Activated CD8-positive, alpha-beta memory T cell treated with anti-CD3 and anti-CD28 coated beads for 48 hours (primary cell): Measurements from ENCODE around the gene NDUFAF2.
"Not testable (repeated sequence)": the region's sequence is repeated elsewhere in the genome, so short reads cannot be mapped to it uniquely, and the experiment has no call there.

Source experiments
- DNase-seq, 3 experiments: peaks; one replicate each; pipeline ENCODE4 v3.0.0-alpha.2; 2020; ENCODE audit warnings: low read depth in 2 of 3, low spot score in 2 of 3

The NDUFAF2 gene

DNA sequence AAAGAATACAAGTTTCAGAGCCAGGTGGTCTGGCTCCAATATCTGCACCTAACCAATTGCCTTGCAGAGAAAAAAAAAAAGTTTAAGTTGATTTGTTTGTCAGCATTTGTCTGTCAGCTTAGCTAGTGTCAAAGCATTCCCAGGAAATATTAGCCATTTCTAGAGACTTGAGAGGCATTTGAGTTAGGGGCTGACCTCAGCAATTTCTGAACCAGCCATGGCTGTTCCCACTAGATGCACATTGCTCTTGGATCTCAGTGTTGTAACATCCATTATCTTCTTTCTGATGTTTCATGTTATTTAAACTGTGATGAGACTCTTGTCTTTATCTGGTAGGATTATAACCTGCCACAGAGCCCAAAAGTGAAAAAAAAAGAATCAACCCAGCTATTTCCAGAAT, 102.3 kb downstream of the NDUFAF2 start:
- no peak for DNase-seq

DNA sequence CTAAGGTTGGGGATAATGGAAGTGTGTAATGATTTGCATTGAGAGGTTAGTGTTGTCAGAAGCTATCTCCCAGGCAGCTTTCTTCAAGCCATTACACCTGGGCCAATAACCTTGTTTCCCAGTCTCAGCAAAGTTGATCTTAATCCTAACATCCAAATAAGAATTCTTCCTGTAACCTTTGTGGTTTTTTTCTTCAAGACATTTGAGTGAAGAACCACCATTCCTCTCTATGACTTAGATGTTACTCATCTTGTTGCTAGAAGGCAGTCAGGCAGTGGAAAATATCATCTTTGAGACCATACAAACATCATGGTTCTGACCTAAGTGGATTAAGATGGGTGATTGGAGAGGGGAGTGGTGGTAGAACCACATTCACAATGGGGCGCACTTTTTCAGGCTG, 103.5 kb downstream of the NDUFAF2 start:
- DNase-seq, result no peak

DNA sequence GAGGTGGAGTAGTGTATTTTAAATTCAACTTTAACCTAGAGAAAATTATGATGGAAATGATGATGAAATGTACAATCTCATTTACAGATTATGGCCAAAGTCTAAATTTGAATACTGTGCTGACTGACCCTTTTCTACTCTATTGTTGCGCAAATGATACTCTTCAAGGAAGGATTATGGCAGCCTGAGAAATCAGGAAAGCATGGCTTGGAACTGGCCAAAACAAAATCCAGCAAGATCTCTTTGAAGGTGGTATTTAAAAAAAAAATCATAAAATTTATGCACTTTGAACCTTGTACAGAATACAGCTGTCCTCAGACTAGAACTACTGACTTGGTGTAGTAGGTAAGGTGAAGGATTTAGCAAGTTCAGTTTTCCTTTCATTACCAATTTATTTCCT, 105.3 kb downstream of the NDUFAF2 start:
- DNase-seq, result no peak

DNA sequence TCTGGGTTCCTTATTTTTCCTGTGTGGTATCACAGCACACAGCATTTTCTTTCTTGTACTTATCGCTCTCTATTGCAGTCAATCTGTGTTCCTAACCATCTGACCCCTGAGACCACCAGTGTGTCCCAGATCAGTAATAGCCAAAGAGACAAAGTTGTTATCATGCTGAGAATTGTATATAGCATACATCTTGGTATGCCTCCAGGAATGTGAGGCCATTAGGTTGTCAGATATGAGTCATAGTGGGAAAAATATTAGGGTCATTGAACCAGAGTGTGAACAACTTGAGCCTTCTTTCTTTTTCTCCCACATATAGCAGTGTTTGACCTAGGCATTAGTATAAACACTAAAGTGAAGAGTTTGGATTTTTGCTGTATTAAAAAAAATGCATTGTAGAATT, 106.3 kb downstream of the NDUFAF2 start:
- DNase-seq, result no peak

DNA sequence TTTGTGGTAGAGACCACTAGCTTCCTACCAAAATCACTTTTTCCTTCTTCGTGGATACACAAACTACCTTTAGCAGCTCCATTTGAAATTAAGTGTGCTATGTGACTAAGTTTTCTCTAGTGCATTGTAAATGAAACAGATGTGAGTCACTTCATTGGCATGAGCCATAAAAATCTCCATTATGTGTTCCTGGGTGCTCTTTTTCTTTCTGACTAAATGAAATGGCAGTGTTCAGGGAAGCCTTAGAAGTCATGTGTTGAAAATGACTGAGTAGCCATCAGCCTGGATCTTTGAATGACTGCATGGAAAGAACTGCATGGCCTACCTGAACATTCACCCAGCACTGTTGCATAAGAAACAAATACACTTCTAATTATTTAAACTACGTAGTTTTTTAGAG, 107.9 kb downstream of the NDUFAF2 start:
- DNase-seq, result no peak

DNA sequence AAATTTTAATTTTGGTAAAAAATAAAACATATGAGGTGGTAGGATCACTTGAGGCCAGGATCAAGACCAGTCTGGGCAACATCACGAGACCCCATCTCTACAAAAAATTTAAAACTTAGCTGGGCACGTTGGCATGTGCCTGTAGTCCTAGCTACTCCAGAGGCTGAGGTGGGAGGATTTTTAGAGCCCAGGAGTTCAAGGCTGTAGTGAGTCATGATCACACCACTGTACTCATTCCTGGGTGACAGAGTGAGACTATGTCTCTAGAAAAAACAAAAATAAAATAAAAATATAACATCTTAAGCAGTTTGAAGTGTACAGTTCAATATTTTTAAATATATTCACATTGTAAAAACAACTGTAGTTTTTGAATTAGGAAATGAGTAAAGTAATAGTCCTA, 108.9 kb downstream of the NDUFAF2 start:
- DNase-seq, result no peak

DNA sequence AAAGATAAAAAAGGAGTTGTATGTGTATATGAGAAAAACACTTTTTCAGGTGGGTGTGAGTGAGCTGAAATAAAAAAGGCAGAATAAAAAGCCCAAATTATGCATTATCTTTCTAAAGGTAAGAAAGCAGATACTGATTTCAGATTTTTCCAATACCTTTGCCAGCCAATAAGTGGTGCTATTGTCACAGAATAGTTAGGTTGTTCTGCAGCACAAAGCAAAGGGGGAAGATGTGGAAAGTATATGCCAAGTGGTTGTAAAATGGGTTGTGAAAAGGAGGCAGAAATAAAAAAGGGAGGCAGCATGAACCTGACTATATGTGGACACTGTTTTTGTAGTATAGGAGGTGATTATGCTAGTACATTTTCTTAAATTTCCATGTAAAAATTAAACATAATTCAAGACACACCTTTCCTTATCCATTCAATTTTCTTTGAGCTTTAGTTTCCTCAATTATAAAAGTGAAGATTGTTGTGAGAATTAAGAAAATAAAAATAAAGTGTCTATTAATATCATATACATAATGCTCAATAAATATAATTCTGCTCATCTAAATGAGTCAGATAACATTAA, 110.5 kb downstream of the NDUFAF2 start:
- no peak for DNase-seq

DNA sequence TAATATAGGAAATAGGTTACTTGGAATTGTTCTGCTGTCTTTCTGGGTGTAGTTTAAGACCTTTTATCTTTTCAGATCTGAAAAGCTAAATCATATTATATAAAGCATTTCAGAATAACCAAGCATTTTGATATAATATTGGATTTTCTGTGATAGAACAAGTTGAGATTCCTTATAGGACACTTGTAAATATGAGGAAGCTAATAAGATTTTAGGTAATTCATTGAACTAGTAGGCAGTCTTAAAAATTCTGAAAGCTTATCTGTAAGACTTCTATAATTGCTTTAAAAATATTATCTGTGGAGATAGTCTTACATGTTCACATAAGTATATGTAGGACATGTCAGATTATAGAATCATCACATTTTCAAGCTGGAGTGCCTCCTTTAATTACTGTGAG, 114.5 kb downstream of the NDUFAF2 start:
- DNase-seq, result no peak

DNA sequence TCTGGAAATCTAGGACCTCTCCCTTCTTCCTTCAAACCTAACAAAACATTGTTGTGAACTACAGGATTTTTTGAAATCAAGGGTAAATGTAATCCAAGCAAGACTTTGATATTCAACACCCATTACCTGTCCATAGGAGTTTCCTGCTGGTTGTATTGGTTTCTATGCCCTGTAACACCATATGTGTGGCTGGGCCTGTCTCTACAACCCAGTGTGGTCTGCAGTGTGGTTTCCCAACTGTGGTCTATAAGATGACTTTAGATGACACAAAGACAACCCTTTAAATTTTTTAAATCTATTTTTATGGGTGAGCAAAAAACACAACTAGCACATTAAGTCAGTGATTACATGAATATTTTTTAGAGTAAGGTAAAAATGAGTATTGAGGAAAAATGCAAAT, 124.1 kb downstream of the NDUFAF2 start:
- no peak for DNase-seq

DNA sequence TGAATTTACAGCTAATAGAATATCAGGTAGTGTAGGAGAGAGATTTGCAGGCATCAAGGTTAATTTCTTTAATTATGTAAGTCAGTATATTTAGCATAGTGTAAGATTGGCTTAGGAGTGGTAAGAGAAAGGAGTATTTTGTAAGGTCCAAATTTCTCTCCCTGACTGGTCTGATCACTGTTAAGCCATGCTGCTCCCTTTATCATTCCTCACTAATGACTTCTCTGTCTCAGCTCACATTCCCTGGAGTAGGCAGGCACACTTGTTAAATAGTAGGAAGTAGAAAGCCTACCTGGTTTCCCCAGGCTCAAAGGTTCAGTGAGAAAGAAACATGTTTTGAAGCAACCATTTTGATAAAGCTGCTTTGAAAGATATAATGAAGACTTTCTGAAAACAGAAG, 126.5 kb downstream of the NDUFAF2 start:
- no peak for DNase-seq

DNA sequence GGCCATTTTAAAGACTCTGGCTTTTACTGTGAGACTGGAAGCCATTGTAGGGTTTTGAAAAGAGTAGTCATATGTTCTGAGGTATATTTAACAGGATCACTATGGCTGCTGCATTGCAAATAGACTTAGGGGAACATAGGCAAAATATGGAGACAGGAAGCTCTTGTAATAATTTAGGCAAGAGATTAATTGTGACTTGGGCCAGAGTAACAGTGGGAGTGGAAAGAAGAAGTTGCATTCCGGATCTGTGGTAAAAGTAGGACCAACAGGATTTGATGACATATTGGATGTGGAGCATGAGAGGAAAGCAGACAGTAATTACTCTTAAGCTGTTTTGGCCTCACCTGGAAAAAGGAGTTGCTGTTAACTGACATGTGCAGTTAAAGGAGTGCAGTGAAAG, 131.6 kb downstream of the NDUFAF2 start:
- no peak for DNase-seq

DNA sequence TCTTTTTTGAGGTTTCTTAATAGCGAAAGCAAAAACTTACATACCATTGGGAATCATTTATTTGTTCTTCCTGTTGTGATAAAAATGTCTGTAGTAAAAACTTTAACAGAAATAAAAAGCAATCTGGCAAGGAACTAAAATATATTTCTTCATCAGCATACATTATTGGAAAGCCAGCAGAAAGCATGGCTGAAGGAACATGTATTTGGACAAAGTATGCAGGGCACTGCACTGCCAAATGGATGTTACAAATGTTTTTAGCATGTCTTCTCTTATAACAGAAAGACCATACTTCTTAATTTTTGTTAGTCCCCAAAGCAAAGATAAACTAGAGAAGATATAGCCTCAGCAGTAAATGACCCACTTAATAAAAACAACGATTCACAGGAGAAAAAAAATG, 136.7 kb downstream of the NDUFAF2 start:
- DNase-seq, result no peak

DNA sequence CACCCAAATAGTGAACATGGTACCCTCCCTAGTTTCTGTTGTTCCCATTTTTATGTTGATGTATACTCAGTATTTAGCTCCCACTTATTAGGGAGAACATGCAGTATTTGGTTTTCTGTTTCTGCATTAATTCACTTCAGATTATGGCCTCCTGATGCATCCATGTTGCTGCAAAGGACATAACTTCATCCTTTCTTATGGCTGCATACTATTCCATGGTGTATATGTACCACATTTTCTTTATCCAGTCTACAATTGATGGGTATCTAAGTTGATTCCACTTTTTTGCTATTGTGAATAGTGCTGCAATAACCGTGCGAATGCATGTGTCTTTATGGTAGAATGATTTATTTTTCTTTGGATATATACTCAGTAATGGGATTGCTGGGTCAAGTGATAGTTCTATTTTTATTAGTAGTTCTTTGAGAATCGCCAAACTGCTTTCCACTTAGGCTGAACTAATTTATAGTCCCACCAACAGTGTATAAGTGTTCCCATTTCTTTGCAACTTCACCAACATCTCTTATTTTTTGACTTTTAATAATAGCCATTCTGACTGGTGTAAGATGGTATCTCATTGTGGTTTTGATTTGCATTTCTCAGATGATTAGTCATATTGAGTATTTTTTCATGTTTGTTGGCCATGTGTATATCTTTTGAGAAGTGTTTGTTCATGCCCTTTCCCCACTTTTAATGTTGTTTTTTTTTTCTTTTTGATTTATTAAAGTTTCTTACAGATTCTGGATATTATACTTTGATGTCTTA, 137.7 kb downstream of the NDUFAF2 start:
- DNase-seq, result no peak

DNA sequence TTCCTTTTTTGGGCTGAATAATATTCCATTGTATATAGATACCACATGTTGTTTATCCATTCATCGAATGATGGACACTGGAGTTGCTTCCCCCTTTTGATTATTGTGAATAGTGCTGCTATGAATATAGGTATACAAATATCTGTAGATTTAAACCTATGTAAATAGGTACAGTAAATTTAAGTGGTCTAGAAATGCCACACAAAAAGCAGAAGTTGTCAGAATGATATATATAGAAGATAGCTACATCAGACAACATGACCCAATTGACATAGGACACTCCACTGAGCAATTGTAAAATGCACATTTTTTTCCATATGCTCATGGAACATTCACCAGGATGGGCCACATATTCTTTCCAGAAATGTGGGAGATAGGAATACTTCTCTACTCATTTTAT, 139.7 kb downstream of the NDUFAF2 start:
- no peak for DNase-seq

DNA sequence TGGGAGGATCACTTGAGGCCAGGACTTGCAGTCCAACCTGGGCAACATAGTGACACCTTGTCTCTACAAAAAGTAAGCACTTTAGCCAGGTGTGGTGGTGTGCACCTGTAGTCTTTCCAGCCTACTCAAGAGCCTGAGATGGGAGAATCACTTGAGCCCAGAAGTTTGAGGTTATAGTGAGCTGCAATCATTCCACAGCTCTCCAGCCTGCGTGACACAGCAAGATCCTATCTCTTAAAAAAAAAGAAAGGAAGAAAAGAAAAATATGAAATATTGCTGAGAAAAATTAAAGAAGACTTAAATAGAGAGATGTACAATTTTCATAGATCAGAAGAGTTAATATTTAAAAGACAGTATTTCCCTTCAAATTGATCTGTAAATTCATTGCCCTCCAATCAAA, 140.9 kb downstream of the NDUFAF2 start:
- no peak for DNase-seq

DNA sequence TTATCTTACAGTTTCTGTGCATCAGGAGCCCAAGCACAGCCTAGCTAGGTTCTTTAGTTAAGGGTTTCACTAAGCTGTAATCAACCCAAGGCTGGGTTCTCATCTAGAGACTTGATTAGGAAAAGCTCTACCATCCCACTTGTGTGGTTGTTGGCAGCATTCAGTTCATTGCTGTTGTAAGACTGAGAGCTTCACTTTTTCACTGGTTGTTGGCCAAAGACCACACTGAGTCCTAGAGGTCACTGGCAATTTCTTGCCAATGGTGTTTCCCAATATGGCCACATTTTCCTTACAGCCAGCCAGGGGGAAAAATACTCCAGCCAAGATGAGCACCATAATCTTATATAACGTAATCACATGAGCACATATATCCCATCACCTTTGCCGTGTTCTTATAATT, 142.9 kb downstream of the NDUFAF2 start:
- DNase-seq, result no peak

DNA sequence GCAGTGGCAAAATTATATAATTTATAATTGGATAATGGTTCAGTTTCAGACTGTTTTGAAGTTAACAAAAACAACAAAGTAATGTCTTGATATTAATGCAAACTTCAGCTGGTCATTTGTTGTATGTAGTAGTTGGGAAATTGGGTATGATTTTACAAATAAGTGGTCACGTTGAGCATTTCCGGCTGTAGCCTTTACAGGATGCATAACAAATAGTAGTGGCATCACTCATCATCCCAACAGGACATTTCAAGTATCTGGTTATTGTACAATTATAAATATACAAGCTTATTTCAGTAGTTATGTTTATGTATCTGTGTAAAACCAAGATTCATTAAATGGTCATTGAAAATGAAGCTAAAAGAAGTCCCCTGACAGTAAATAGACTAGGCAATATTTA, 144.3 kb downstream of the NDUFAF2 start:
- no peak for DNase-seq

DNA sequence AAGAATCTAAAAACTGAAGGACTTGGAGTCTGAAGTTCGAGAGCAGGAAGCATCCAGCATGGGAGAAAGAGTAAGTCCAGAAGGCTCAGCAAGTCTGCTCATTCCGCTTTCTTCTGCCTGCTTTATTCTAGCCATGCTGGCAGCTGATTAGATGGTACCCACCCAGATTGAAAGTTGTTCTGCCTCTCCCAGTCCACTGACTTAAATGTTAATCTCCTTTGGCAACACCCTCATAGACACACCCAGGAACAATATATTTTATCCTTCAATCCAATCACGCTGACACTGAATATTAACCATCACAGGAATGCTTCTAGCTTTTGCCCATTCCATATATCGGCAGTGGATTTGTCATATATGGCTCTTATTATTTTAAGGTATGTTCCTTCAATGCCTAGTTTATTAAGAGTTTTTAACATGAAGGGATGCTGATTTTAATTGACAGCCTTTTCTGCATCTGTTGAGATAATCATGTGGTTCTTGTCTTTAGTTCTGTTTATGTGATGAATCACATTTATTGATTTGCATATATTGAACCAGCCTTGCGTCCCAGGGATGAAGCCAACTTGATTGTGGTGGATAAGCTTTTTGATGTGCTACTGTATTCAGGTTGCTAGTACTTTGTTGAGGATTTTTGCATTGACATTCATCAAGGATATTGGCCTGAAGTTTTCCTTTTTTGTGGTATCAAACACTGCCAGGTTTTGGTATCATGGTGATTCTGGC, 148.2 kb downstream of the NDUFAF2 start:
- not testable (repeated sequence) for DNase-seq

DNA sequence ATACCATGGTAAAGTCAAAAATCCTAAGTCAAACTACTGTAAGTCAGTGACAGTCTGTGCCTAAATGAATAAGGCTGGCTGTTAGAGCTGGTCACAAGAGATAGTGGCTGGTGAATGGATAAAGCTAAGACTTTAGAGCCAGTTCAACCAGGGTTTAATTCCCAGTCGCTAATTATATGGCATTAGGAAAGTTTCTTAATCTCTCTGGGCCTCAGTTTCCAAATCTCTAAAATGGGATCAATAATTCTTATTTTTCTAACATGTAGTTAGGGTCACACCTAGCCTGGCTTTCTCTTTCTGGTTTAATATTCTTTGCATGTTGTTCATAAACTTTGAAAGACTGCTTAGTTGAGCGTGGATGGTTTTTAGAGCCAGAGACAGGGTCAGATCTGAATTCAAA, 152.5 kb downstream of the NDUFAF2 start:
- DNase-seq, result no peak

DNA sequence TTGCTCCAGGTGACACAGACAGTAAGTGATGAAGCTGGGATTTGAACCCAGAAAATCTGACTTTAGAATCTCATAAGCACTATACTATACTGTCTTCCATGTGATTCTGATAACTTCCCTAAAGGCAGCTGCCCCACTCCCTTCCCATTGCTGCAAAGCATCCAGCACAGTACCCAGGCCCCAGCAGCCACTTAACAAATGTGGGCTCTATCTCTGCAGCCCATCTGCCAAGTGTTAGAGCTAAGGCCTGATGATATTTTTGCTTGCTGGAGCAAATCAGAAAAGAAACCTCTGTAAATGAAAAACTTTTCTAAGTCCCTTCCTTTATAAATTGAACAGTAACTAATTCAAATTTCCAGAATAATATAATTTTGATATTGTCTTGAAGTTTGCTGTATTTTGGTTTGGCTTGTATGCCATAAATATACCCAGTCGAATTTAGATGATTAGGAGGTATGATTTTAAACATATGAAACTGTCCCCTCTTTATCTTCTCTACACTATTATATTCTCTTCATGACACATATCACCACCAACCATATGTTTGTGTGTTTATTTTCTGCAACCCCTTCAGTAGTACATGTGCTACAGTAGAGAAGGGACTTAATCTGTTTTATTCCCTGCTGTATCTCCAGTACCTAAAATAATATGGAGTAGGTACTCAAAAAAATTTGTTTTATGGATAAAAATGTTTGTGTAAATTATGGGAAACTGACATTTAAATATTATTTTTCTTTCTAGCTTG, 153.4 kb downstream of the NDUFAF2 start:
- DNase-seq, result no peak

DNA sequence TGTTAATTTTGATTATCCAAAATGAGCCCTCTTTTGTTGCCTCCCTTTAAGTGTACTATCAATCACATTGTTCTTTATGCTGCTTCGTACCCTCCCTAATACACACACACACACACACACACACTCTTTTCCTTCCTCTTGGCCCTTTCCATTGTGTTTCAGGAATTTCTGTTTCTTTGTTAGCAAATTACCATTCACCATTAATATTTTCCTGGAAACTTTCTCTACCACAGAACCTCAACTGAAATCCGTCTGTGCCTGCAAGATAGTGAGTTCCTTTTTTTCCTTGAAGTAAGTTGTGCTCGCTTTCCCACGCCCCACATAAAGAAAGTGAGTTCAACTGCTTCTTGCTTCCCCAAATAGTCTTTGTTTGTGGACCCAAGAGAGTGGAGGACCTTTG, 155.4 kb downstream of the NDUFAF2 start:
- no peak for DNase-seq

DNA sequence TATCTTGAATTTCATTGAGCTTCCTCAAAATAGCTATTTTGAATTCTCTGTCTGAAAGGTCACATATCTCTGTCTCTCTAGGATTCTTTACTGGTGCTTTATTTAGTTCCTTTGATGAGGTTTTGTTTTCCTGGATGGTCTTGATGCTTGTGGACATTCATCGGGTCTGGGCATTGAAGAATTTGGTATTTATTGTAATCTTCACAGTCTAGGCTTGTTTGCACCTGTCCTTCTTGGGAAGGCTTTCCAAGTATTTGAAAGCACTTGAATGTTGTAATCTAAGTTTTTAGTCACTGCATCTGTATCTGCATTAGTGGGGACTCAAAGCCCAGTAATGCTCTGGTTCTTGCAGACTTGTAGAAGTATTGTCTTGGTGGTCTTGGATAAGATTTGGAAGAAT, 169.4 kb downstream of the NDUFAF2 start:
- DNase-seq, result no peak
